PC-3 (cell line): ENCODE measurements around the gene MX1.

Experiments used
- CTCF ChIP-seq: fragments of 300-600 bp; sonication (generic); conservative IDR thresholded peaks from 2 replicates; pipeline ENCODE4 v1.5.1; 2017; ENCODE audit warnings: antibody characterized with exemption, low read depth, mild to moderate bottlenecking, low read length
- EZH2phosphoT487 ChIP-seq: fragments of 300-600 bp; sonication (generic); IDR thresholded peaks from 2 replicates; pipeline ENCODE4 v1.6.1; 2018; ENCODE audit warnings: mild to moderate bottlenecking, antibody characterized with exemption, low read length, borderline replicate concordance

- no peak for TF ChIP-seq CTCF
- TF ChIP-seq EZH2phosphoT487 = no peak
Measured at GRCh38 chr21:41490330-41490729, 64.3 kb downstream of the MX1 start.
